GM12875 (cell line): ENCODE data around the gene PML.

Experiments used
- H3K4me3 ChIP-seq: one replicate; pipeline ENCODE4 v1.5.1; 2011; ENCODE audit warnings: low read depth, low read length, control low read depth
- CTCF ChIP-seq: IDR thresholded peaks from 2 replicates; pipeline ENCODE4 v1.5.1; 2011; ENCODE audit warnings: low read depth, mild to moderate bottlenecking, control low read depth, inconsistent platforms, low read length, moderate library complexity, borderline replicate concordance; ENCODE audit not compliant: insufficient read depth

The PML gene

DNA sequence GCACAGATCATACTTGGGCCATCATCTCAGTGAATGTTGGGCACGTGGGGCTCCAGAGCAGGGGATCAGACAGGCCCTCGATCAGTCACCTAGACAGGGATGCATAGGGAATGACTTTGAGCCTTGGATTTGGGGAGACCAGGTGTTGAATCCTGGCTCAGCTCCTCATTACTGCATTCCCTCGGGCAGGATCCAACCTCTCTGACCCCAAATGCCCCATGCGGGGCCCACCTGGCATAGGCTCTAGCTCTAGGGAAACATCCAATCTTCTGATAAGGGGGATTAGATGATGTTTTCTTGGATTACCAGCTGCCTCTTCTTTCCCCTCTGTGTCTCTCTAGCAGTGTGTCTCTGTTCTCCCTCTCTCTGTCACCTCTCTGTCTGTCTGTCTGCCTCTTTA is 45.5 kb upstream of the PML start:
- no peak overlapping the region for H3K4me3 ChIP-seq
- no peak for TF ChIP-seq CTCF

GRCh38 chr15:73949496-73949895 is 45.0 kb upstream of the PML start:
- no peak for TF ChIP-seq CTCF

DNA sequence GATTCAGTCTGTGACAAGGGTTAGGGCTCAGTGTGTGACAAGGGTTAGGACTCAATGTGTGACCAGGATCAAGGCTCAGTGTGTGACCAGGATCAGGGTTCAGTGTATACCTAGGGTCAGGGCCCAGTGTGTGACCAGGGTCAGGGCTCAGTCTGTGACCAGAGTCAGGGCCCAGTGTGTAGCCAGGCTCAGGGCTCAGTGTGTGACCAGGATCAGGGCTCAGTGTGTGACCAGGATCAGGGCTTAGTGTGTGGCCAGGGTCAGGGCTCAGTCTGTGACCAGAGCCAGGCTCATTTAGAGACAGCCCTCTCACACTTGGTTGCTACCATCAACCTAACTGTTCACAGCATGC is 44.1 kb upstream of the PML start:
- TF ChIP-seq CTCF = no peak
- H3K4me3 ChIP-seq = no peak overlapping the region

More at GRCh38 chr15:73949496-73949895, 45.0 kb upstream of the PML start:
- H3K4me3 ChIP-seq = no peak overlapping the region

- H3K4me3 ChIP-seq = no peak overlapping the region
- peak; percentile 82 for TF ChIP-seq CTCF
These were observed 43.5 kb upstream of the PML start for GRCh38 chr15:73950831-73951561.

DNA sequence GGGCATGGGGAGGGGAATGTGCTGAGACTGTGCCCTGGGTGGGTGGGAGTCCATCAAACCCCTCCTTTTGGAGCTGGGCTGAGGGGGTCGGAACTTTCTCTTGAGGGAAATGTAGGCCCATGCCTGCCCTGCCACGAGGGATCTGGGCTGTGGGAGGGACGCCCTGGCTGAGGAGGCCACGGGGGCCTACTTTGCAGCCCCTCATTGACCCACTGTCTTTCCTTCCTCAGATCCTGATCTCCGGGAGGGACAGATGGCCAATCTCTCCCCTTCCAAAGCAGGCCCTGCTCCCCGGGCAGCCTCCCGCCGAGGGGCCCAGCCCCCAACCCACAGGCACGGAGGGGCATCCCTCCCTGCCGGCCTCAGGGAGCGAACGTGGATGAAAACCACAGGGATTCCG is 42.9 kb upstream of the PML start:
- TF ChIP-seq CTCF = no peak
- H3K4me3 ChIP-seq = no peak overlapping the region

DNA sequence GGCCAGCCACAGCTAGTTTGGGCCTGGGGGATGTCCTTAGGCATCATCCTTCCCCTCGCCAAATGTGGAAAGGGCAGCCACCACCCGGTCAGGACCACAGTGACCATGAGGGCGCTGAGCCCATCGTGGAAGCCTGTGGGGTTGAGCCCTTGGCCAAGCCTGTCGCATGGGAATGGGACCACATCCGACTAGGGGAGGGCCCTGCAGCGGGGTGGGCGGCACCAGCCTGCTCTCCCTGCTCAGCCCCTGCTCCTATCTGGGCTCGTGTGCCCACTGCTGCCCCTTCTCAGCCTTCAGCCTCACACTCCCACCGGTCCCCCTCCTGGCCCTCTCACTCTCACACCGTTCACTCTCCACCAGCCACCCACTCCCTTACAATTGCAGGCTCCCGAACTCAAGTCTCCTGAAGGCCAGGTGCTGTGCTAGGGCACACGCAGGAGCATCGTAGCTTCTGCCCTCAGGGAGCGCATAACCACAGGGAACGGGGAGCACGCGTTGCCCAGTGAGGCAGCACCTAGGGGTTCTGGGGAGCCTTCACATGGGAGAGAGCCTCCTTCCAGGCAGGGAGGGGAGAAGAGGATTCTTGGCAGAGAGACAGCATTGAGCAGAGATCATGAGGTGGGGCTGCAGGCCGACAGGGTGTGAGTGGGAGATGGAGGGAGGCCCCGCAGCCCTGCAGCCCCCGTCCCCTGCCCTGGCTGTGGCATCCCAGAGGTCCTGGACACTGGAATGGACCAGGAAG is 42.2 kb upstream of the PML start:
- no peak for TF ChIP-seq CTCF
- H3K4me3 ChIP-seq = no peak overlapping the region

GRCh38 chr15:73952913-73953750 is 41.4 kb upstream of the PML start:
- TF ChIP-seq CTCF = no peak
- H3K4me3 ChIP-seq = no peak overlapping the region
